Stimulated activated CD4-positive, alpha-beta T cell treated with anti-CD3 and anti-CD28 coated beads, Interleukin-1b, Interleukin-23, amount 100 ng/mL, for 24 hours (primary cell): ENCODE results near the gene SF3B2.
A peak's percentile ranks its signal among the peaks of the same experiment; 100 is the strongest.
"Not testable (repeated sequence)": the region's sequence is repeated elsewhere in the genome, so short reads cannot be mapped to it uniquely, and the experiment has no call there.

Experiments used
- DNase-seq, 4 experiments: peaks; one replicate each; pipeline ENCODE4 v3.0.0-alpha.2; 2020; ENCODE audit warnings: low read depth in 4 of 4, low spot score in 1 of 4

The SF3B2 gene

GRCh38 chr11:66051766-66052663 lies at the start of gene SF3B2:
TSS of gene SF3B2 (plus strand) at chr11:66052364. CDS start at chr11:66052385, 21 bp downstream.
- peak; percentile 84 to 95 (median 88) for DNase-seq

- peak in 1 of 4 experiments; percentile 62 for DNase-seq
These were observed 49.4 kb upstream of the SF3B2 start for GRCh38 chr11:66002648-66003225.

GRCh38 chr11:66003291-66003690 lies 48.9 kb upstream of the SF3B2 start:
- no peak for DNase-seq

- no peak for DNase-seq
These were observed 48.0 kb upstream of the SF3B2 start for GRCh38 chr11:66004186-66004585.

GRCh38 chr11:66006134-66006890 lies 45.9 kb upstream of the SF3B2 start:
- no peak for DNase-seq

- no peak for DNase-seq
These were observed 45.3 kb upstream of the SF3B2 start for GRCh38 chr11:66006891-66007176.

GRCh38 chr11:66007201-66007634 lies 44.9 kb upstream of the SF3B2 start:
- DNase-seq: no peak

GRCh38 chr11:66008095-66008467 lies 44.1 kb upstream of the SF3B2 start:
- no peak for DNase-seq

GRCh38 chr11:66008468-66009101 lies 43.6 kb upstream of the SF3B2 start:
- no peak for DNase-seq

- not testable (repeated sequence) for DNase-seq
These were observed 42.1 kb upstream of the SF3B2 start for GRCh38 chr11:66010036-66010435.

GRCh38 chr11:66011239-66011784 lies 40.9 kb upstream of the SF3B2 start:
- DNase-seq: no peak

- DNase-seq: no peak
These were observed 40.3 kb upstream of the SF3B2 start, which contains the start of gene CST6 for GRCh38 chr11:66011785-66012303. TSS of gene CST6 (plus strand) at chr11:66012008. CDS start at chr11:66012045, 37 bp downstream.

GRCh38 chr11:66012371-66012945 lies 39.7 kb upstream of the SF3B2 start:
- DNase-seq: no peak

- DNase-seq: no peak
These were observed 39.0 kb upstream of the SF3B2 start for GRCh38 chr11:66012946-66013761.

- no peak for DNase-seq
These were observed 38.4 kb upstream of the SF3B2 start for GRCh38 chr11:66013762-66014100.

GRCh38 chr11:66014804-66015453 lies 37.2 kb upstream of the SF3B2 start:
- no peak for DNase-seq

GRCh38 chr11:66015454-66015881 lies 36.7 kb upstream of the SF3B2 start:
- DNase-seq: no peak

- no peak for DNase-seq
These were observed 36.0 kb upstream of the SF3B2 start for GRCh38 chr11:66015936-66016792.
